GM19238 (cell line): ENCODE measurements around the gene CASP8.

Experiments
- DNase-seq: peaks from one replicate; pipeline ENCODE4 v3.0.0; 2011; ENCODE audit warnings: low spot score; ENCODE audit not compliant: insufficient read length

The CASP8 gene

GRCh38 chr2:201242571-201243277 lies 17.6 kb upstream of the CASP8 start:
- no peak for DNase-seq

- DNase-seq: no peak
Observed at GRCh38 chr2:201244829-201245228, 15.5 kb upstream of the CASP8 start.

GRCh38 chr2:201246280-201246679 lies 14.1 kb upstream of the CASP8 start:
- no peak for DNase-seq

GRCh38 chr2:201248288-201248844 lies 12.0 kb upstream of the CASP8 start:
- no peak for DNase-seq

GRCh38 chr2:201249889-201250288 lies 10.4 kb upstream of the CASP8 start:
- no peak for DNase-seq

GRCh38 chr2:201250741-201251140 lies 9.6 kb upstream of the CASP8 start:
- DNase-seq: no peak

- no peak for DNase-seq
Observed at GRCh38 chr2:201254081-201254730, 6.1 kb upstream of the CASP8 start.

GRCh38 chr2:201255408-201256033 lies 4.8 kb upstream of the CASP8 start:
- DNase-seq: no peak

- no peak for DNase-seq
Observed at GRCh38 chr2:201256082-201256481, 4.3 kb upstream of the CASP8 start.

- DNase-seq: peak; percentile 27
Observed at GRCh38 chr2:201257381-201257955, 2.9 kb upstream of the CASP8 start.

GRCh38 chr2:201257956-201258665 lies 2.2 kb upstream of the CASP8 start:
- DNase-seq: peak; percentile 54

- no peak for DNase-seq
Observed at GRCh38 chr2:201258666-201259615, 1.4 kb upstream of the CASP8 start.

- no peak for DNase-seq
Observed at GRCh38 chr2:201261471-201261870, 1.1 kb downstream of the CASP8 start.

GRCh38 chr2:201261906-201262305 lies 1.6 kb downstream of the CASP8 start:
- no peak for DNase-seq

- no peak for DNase-seq
Observed at GRCh38 chr2:201262718-201263117, 2.4 kb downstream of the CASP8 start.

- no peak for DNase-seq
Observed at GRCh38 chr2:201263779-201264178, 3.4 kb downstream of the CASP8 start.

- DNase-seq: no peak
Observed at GRCh38 chr2:201264472-201265173, 4.3 kb downstream of the CASP8 start.

- no peak for DNase-seq
Observed at GRCh38 chr2:201266629-201267028, 6.3 kb downstream of the CASP8 start.

GRCh38 chr2:201267278-201268030 lies 7.1 kb downstream of the CASP8 start:
- DNase-seq: no peak
